DMS79 treated with DMSO at 0.1 percent for 48 hours (cell line): ENCODE measurements around the gene NHP2.
"Not testable (repeated sequence)": the region's sequence is repeated elsewhere in the genome, so short reads cannot be mapped to it uniquely, and the experiment has no call there.

Experiments used
- DNase-seq: peaks from one replicate; lab custom pipeline; 2025; lab: John Stamatoyannopoulos, UW

NHP2 gene

DNA sequence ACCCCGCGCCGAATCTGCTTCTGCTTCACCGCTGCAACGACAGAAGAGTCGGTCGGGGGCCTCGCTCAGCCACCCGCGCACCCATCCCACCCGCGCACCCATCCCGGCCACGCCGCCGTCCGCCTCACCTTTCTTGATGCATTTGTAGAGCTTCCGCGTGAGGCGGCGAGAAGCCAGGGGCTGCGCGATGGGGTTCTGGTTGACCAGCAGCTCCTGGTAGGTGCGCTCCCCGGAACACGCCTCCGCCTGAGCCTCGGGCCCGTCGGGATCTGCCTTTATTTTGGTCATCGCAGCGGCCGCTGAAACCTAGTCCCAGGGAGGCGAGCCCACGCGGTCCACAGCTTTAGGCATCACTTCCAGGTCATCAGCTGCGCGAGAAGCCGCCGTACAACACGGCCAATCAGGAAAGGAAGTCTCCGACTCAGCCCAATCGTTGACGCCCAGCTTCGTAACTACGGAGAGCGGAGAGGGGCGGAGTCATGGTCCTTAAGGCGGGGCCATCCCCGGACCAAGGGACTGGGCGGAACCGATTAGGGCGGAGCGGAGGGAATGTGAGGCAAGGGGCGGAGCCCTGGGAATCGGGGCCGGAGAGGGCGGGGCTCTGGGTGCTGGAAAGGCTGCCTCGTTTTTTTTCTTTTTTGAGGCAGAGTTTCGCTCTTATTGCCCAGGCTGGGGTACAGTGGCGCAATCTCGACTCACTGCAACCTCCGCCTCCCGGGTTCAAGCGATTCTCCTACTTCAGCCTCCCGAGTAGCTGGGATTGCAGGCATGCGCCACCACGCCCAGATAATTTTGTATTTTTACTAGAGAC is at the start of gene NHP2:
Gene NHP2 (minus strand): TSS at position 356 of the 811 bp plus-strand sequence. CDS start 68 bp downstream, at position 288.
- DNase-seq, result peak; percentile 82

DNA sequence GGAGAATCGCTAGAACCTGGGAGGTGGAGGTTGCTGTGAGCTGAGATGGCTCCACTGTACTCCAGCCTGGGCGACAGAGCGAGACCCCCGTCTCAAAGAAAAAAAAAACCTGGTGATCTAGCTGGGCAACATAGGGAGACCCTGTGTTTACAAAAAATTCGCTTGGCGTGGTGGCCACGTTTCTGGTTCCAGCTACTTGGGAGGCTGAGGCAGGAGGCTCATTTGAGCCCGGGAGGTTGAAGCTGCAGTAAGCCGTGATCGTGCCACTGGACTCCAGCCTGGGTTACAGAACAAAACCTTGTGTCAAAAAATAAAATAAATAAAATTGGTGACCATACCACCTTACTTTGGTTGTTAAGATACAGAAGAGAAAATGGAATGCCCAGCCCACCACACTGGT is 48.9 kb upstream of the NHP2 start:
- no peak for DNase-seq

- DNase-seq, result no peak
Measured at GRCh38 chr5:178201927-178202235, 48.2 kb upstream of the NHP2 start.

GRCh38 chr5:178201221-178201926 is 47.7 kb upstream of the NHP2 start:
- DNase-seq, result no peak

DNA sequence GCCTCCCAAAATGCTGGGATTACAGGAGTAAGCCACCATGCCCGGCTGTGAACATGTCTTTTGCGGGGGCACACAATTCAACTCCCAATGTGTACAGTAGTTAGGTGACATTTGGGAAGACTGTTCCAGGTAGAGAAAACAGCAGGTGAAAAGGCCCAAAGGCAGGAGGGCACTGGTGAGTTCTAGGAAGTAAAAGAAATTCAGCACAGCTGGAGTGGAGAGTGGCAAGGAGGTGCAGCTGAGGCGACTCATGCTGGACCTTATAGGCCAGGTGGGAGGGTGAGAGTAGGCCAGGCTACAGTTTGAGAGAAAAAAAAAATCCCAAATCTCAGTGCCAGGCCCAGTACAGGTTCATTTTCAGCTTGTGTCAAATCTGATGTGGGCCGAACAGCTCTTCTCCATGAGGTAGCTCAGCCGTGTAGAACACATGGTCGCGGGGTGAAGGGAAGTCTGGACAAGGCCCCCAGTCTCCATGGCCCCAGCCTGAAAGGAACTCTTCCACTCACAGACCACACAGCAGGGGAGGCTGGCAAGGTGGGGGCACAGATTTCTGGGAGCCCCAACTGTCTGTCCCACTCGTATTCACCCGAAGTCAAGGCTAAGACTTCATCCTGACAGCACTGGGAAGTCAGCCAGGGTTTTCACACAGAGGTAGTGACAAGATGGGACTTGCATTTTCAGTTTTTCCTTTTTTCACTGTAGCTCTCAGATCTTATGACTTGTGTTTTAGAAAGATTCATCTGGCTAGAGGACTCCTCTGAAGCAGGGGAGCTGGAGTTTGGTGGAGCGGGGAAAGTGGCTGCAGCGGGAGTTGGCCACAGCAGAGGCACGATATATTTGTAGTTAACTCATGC is 46.1 kb upstream of the NHP2 start:
- no peak for DNase-seq

GRCh38 chr5:178198706-178199105 is 45.0 kb upstream of the NHP2 start:
- DNase-seq, result no peak

DNA sequence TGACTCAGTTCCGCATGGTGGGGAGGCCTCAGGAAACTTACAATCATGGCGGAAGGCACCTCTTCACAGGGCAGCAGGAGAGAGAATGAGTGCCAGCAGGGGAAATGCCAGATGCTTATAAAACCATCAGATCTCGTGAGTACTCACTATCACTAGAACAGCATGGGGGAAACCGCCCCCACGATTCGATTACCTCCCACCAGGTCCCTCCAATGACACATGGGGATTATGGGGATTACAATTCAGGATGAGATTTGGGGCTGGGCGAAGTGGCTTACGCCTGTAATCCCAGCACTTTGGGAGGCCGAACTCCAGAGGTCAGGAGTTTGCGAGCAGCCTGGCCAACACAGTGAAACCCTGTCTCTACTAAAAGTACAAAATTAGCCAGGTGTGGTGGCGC is 44.5 kb upstream of the NHP2 start:
- DNase-seq, result not testable (repeated sequence)

DNA sequence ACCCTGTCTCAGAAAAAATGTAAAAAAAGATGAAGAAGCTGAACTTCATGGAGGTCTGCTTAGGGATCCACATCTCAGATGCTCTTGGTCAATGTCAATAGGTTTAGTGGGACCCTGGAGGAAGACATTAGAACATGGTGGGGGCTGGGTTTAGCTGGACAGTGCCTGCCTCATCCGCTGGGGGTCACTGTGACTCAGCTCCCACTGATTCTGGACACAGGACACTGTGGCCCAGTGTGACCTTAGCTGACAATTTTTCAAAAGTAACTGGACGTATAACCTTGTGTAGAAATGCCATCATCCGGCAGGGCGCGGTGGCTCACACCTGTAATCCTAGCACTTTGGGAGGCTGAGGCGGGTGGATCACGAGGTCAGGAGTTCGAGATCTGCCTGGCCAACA is 43.3 kb upstream of the NHP2 start:
- DNase-seq, result no peak

- no peak for DNase-seq
Measured at GRCh38 chr5:178196281-178196812, 42.7 kb upstream of the NHP2 start.

DNA sequence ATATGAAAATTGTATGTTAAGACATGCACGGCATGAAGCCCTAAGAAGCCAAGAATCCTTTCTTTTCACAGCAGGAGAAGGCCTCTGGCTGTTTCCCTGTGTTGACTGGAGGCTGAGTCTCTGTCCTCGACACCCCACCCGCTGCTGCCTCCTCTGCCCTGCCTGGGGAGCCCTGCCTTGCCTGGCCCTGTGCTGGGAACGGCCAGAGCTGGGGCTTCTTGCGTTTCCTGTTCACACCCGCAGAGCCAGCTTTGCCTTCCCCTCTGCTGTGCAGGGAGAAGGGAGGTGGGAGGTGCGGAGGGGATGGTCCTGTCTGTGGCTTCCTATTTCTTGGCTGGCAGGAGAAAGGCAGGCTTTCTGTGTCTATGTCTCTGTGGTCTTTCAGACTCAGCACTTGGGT is 40.3 kb upstream of the NHP2 start:
- no peak for DNase-seq

DNA sequence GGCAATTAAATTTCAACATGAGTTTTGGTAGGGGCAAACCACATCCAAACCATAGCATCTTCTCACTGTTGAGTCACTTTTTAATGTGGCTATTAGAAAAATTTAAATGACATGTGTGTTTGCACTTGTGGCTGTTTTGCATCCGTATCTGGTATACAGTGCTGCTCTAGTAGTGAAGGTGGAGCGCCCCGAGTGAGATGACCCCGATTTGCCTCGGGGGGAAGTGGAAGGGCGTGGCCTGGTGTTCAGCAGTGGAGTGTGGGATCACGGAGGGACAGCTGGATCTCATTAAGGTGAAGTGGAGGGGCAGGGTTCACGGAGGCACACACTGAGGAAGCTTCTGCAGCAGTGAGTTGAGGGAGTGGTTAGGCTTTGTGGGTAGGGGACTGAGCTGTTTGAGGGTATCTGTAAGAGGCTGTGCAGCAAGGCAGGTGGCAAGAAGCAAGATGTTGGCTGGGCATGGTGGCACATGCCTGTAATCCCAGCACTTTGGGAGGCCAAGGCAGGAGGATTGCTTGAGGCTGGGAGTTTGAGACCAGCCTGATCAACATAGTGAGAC is 39.6 kb upstream of the NHP2 start:
- DNase-seq, result no peak

DNA sequence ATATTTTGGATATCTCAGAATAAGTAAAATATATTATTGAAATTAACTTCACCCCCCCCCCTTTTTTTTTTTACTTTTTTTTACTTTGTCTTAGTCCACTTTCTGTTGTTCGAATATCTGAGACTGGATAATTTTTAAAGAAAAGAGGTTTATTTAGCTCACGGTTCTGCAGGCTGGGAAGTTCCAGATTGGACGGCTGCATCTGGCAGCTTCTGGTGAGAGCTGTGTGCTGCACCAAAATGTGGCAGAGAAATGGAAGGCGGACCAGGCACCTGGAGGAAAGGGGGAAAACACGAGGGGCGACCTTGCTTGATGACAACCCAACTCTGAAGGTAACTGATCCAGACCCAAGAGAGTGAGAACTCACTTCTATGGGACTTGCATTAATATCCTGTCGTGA is 39.1 kb upstream of the NHP2 start:
- DNase-seq, result no peak

DNA sequence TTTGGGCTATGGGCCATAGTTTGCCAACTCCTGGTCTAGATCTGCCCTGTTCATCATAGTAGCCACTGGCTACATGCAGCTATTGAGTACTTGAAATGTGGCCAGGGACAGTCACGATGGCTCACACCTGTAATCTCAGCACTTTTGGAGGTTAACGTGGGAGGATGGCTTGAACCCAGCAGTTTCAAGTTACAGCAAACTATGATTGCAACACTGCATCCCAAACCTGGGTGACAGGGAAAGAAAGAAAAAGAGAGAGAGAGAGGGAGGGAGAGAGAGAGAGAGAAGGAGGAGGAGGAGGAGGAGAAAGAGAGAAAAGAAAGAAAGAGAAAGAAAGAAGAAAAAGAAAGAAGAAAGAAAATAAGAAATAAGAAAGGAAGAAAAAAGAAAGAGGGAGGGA is 38.6 kb upstream of the NHP2 start:
- no peak for DNase-seq

- DNase-seq, result no peak
Measured at GRCh38 chr5:178191661-178192060, 38.0 kb upstream of the NHP2 start.

- no peak for DNase-seq
Measured at GRCh38 chr5:178189433-178189832, 35.7 kb upstream of the NHP2 start.

GRCh38 chr5:178187014-178187413 is 33.3 kb upstream of the NHP2 start, which contains the start of gene GMCL2:
Gene GMCL2, minus strand, starts transcription at chr5:178187371. Its CDS starts 72 bp downstream, at chr5:178187299.
- no peak for DNase-seq

DNA sequence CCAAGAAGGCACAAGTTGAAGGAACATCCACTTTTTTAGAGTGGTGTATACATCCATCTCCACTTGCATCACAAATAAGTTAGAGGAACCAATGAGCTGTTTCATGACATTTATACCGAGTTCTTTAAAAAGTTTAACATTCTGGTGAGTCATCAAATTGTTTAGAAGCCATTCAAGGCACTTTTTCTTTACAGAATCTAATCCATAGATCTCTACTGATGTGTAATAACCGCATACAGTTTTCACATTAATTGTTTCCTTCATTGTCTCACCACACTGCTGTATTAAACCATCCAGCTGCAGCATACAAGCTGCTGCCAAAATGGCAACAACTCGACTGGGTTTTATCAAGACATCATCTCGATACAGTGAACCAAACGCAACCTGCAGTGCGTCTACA is 32.7 kb upstream of the NHP2 start:
- DNase-seq, result no peak

DNA sequence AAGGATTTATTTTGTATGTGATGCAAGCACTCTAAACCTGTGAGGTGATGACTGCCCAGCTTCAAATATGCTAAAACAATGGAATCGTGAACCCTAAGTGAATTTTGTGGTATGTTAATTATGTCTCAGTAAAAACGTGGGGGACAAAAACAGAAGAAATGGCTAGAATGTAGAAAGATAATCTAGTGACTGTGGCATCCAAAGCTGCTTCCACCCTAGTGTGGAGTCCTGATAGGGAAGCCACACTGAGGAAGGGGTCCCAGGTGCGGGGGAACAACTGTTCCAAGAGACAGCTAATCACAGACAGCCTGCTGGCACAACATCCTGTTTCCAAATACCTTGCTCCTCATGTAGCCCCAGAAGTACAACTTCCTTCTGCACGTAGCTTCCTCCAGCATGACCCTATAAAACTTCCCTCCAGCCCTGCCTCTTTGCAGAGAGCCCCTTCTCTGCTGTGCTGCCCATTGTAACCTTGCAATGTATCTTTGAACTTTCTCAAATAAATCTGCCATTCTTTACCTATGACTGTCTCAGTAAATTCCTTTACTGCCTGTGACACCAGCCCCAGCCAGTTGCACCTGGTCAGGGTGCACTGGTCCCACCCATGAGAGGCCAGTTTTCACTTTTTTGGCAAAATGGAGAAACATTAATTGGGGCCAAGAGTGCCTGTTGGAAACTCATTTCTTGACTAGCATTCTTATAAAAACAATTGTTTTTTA is 28.6 kb upstream of the NHP2 start:
- no peak for DNase-seq

GRCh38 chr5:178180141-178180863 is 26.6 kb upstream of the NHP2 start:
- DNase-seq, result no peak

DNA sequence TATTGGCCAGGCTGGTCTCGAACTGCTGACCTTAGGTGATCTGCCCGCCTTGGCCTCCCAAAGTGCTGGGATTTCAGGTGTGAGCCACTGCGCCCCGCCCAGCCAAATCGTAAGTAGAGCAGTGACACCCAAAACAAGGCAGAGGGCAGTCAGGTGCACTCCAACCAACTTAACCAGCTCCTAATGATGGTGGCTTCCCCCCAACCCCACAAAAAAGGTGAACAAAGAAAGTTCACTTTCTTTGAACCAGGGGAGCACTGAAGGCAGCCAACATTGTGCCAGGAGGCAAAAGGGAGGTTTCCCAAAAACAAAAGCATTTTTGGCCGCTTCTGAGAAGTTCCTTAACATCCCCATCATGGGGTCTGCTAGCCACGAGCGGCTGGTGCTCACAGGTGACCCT is 23.9 kb upstream of the NHP2 start:
- no peak for DNase-seq

- DNase-seq, result no peak
Measured at GRCh38 chr5:178176791-178177190, 23.1 kb upstream of the NHP2 start.
